ENCODE data around the gene TMEM120A. TPM values are rescaled to one million over a fixed set of nuclear protein-coding genes. Genes with fewer than 3 reads are reported as not detected.

Gene TMEM120A
- total and polyA plus RNA-seq, 8 donors = 29.5 to 72.0 (median 35.1) TPM

DNA sequence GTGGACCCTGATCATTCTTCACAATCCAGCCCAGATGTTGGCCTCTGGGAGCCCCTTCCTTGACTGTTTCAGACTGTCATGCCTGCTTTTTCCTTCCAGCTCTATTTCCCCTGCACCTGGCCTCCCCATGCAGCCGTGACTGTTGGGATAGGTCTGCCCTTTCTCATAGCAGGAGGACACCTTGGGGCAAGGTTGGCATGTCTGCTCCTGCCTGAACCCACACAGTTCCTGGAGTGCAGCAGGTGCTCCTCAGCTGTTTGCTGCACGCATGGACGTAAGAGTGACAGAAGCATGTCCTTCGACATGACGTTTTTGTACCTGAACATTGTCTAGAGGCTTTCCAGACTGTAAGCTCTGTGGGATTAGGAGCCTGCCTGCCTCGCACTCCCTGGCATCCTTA lies 55.5 kb downstream of the TMEM120A start:
- Histone ChIP-seq H3K9me3 (no peaks in the 10 kb centered on the region), H3K36me3 (no peaks in the 10 kb centered on the region), H3K4me3 (no peak overlapping the region), H3K4me1 (no peaks in the 10 kb centered on the region), H3K27ac (no peak overlapping the region), H3K27me3 (no peaks in the 10 kb centered on the region)
- WGBS, 2 donors = 89 to 94% methylated on average over 6 of the region's 6 CpGs
- intact Hi-C loops (cut with DNase I) = no loop called here
- DNase-seq = no peak
- no peak for FAIRE-seq
- ATAC-seq = no peak
- TF ChIP-seq, protein P1, sequence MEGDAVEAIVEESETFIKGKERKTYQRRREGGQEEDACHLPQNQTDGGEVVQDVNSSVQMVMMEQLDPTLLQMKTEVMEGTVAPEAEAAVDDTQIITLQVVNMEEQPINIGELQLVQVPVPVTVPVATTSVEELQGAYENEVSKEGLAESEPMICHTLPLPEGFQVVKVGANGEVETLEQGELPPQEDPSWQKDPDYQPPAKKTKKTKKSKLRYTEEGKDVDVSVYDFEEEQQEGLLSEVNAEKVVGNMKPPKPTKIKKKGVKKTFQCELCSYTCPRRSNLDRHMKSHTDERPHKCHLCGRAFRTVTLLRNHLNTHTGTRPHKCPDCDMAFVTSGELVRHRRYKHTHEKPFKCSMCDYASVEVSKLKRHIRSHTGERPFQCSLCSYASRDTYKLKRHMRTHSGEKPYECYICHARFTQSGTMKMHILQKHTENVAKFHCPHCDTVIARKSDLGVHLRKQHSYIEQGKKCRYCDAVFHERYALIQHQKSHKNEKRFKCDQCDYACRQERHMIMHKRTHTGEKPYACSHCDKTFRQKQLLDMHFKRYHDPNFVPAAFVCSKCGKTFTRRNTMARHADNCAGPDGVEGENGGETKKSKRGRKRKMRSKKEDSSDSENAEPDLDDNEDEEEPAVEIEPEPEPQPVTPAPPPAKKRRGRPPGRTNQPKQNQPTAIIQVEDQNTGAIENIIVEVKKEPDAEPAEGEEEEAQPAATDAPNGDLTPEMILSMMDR (IDR thresholded peaks at IDR 0.05) = no peak

DNA sequence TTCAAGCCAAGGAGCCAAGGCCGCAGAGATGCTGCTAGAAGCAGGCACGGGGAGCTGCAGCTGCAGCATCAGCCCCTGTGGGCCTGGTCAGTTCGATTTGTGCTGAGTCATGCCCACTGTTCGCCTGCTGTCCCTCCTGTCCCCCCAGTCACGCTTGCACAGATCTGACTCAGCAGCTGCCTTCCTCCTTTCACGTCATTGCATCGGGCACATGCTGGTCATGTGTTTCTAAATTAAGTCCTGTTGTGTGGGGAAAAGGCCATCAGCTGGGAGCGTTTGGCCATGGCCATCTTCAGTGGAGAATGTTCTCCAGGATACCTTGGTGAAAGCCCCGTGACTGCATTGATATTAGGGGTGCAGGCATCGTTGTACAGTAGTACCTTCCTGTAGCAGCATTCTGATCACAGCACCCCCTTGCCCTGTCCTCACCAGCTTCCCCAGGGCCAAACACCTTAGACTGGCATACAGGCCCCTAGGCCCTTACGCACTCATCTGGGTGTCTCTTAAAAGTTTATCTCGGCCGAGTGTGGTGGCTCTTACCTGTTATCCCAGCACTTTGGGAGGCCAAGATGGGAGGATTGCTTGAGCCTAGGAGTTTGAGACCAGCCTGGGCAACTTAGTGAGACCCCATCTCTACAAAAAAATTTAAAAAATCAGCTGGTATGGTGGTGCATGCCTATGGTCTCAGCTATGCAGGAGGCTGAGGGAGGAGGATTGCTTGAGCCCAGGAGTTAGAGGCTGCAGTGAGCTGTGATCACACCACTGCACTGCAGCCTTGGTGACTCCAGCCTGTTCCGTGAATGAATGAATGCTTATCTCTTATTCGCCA lies 56.2 kb downstream of the TMEM120A start:
- FAIRE-seq (no peak), ATAC-seq (peak in 3 of 4 donors; percentile 59 to 78 (median 70)), DNase-seq (peak in 3 of 6 donors; percentile 14 to 46 (median 36))
- Histone ChIP-seq H3K4me3 (no peak overlapping the region), H3K36me3 (no peaks in the 10 kb centered on the region), H3K9me3 (no peaks in the 10 kb centered on the region), H3K4me1 (no peaks in the 10 kb centered on the region), H3K27ac (no peak overlapping the region), H3K27me3 (no peaks in the 10 kb centered on the region)
- TF ChIP-seq, protein P1 (IDR thresholded peaks at IDR 0.05) = no peak
- intact Hi-C loops (cut with DNase I) = no loop called here
- WGBS, 2 donors = 86 to 91% methylated on average over 15 of the region's 15 CpGs

Other genes starting within 250 kb of the TMEM120A start
- not detected for gene CCL26, start 222.4 kb downstream of the TMEM120A start, total RNA-seq
- under 1 TPM; 0.47 to 0.53 TPM for gene CCL26, start 222.4 kb downstream of the TMEM120A start, polyA plus RNA-seq
- under 1 TPM in 1 of 6 donors, not detected in 5; 0.37 TPM for gene CCL24, start 180.8 kb downstream of the TMEM120A start, total RNA-seq
- gene CCL24, start 180.8 kb downstream of the TMEM120A start, polyA plus RNA-seq = not detected
- 10 to 100 TPM; 21.6 to 32.0 (median 25.1) TPM for gene RHBDD2, start 115.6 kb downstream of the TMEM120A start, total RNA-seq
- 100 to 1,000 TPM in 1 of 2 donors, 10 to 100 TPM in 1; 64.5 to 106 TPM for gene RHBDD2, start 115.6 kb downstream of the TMEM120A start, polyA plus RNA-seq
- gene POR, start 79.4 kb downstream of the TMEM120A start, total RNA-seq = 10 to 100 TPM; 29.7 to 71.6 (median 41.7) TPM
- 10 to 100 TPM; 84.2 to 99.0 TPM for gene POR, start 79.4 kb downstream of the TMEM120A start, polyA plus RNA-seq
- 10 to 100 TPM; 13.3 to 24.1 (median 20.4) TPM for gene STYXL1, start 53.4 kb upstream of the TMEM120A start, total RNA-seq
- gene STYXL1, start 53.4 kb upstream of the TMEM120A start, polyA plus RNA-seq = 10 to 100 TPM; 31.2 to 47.6 TPM
- 100 to 1,000 TPM in 2 of 6 donors, 10 to 100 TPM in 4; 64.6 to 106 (median 91.4) TPM for gene MDH2, start 53.5 kb upstream of the TMEM120A start, total RNA-seq
- gene MDH2, start 53.5 kb upstream of the TMEM120A start, polyA plus RNA-seq = 10 to 100 TPM; 36.3 to 61.5 TPM
- gene SRRM3, start 207.3 kb upstream of the TMEM120A start, total RNA-seq = 1 to 10 TPM; 1.2 to 4.6 (median 1.6) TPM
- 10 to 100 TPM in 1 of 2 donors, 1 to 10 TPM in 1; 7.6 to 10.4 TPM for gene SRRM3, start 207.3 kb upstream of the TMEM120A start, polyA plus RNA-seq